Pancreas (tissue), 10 donors: Measurements from ENCODE around the gene MRM3. TPM values are rescaled to one million over a fixed set of nuclear protein-coding genes. Genes with fewer than 3 reads are reported as not detected.
"Not testable (repeated sequence)": the region's sequence is repeated elsewhere in the genome, so short reads cannot be mapped to it uniquely, and the experiment has no call there.

Experiments
- ATAC-seq, 4 donors: fragments of 200-7000 bp; cut with Tn5 transposase; one replicate each; pipeline versions ENCODE4 v1.8.0 to v1.9.1; 2020; ENCODE audit warnings: mild to moderate bottlenecking in 4 of 4, moderate library complexity in 4 of 4
- DNase-seq, 6 donors: peaks; one replicate each; pipeline ENCODE4 v3.0.0-alpha.2; 2020
- FAIRE-seq: peaks from 2 replicates; lab custom pipeline; 2012; peaks lifted over from hg19 to GRCh38; lab: Jason Lieb, UNC
- H3K27ac ChIP-seq, 4 donors: fragments of 200-600 bp; sonication (generic); 1 replicate in 3 of 4; 2 replicates in 1 of 4; pipeline versions ENCODE4 v1.5.0 to v1.8.0; 2020
- H3K27me3 ChIP-seq, 4 donors: fragments of 200-600 bp; one replicate each; pipeline ENCODE4 v1.8.0; 2021
- H3K36me3 ChIP-seq, 3 donors: fragments of 200-600 bp; sonication (generic) in 1 of 3; one replicate each; pipeline versions ENCODE4 v1.5.0 to v1.8.0; 2020 to 2021
- H3K4me1 ChIP-seq, 3 donors: fragments of 200-600 bp; one replicate each; pipeline ENCODE4 v1.8.0; 2021
- H3K4me3 ChIP-seq, 4 donors: fragments of 200-600 bp; sonication (generic) in 2 of 4; one replicate each; pipeline versions ENCODE4 v1.5.0 to v1.8.0; 2020 to 2021
- H3K9me3 ChIP-seq, 4 donors: fragments of 200-600 bp; one replicate each; pipeline ENCODE4 v1.8.0; 2021
- CTCF ChIP-seq, 4 donors: fragments of 200-600 bp; sonication (generic) in 3 of 4; IDR thresholded peaks; one replicate each; pipeline versions ENCODE4 v1.5.0 to v1.8.0; 2021; ENCODE audit warnings: antibody characterized with exemption in 4 of 4
- WGBS, 2 donors: extraction: QIAGEN DNeasy Blood & Tissue Kit; methylation state at CpG; one replicate each; pipeline ENCODE4 v1.1.7; 2013; 5-methylcytosine and 5-hydroxymethylcytosine counted together
- intact Hi-C, 3 donors: fragments of 100-400 bp; cut with DNase I; formaldehyde crosslinking; loops; one replicate each; pipeline versions ENCODE4 v1.11.1 to v1.14.2; 2022
- polyA plus RNA-seq, 2 donors: library from polyadenylated mRNA; stranded (reverse); fragments of 200-250 nt; gene quantifications; one replicate each; pipeline ENCODE4 v1.2.3, GENCODE V29; 2013
- total RNA-seq, 6 donors: library from RNA; stranded (reverse); fragmentation: NEBNext Ultra II Directional in 4 of 6; extraction: Animal tissue kit (Norgen Biotek cat#: 25700) in 4 of 6; gene quantifications; one replicate each; pipeline versions ENCODE4 v1.2.1 to v1.2.4, GENCODE V29; 2021 to 2023
- donor health status: healthy with polysubstance abuse.
- donor health status: DM: no; HTN: no; CAD: no; lungs with moderate emphysema.
- donor health status: DM: no; HTN: no; CAD: no.
- donor health status: control.
- donor health status: control.
- donor health status: Bipolar disorder and iron deficiency.
- donor health status: DM: yes; HTN: yes; CAD: no.
- donor health status: DM: no; HTN: no; CAD: no.
- donor health status: DM: no; HTN: no; CAD: no.
- donor health status: DM: yes; HTN: yes; CAD: no.

MRM3 gene
- total and polyA plus RNA-seq, 8 donors: 11.3 to 19.1 (median 13.9) TPM

- no peaks in the 10 kb centered on the region for H3K36me3 ChIP-seq
- H3K9me3 ChIP-seq: no peaks in the 10 kb centered on the region
- no peak for ATAC-seq
- no peak for TF ChIP-seq CTCF (IDR thresholded peaks at IDR 0.05)
- no peak for DNase-seq
- no peak overlapping the region for H3K27ac ChIP-seq
- intact Hi-C loops: no loop called here
- no peak overlapping the region for H3K4me3 ChIP-seq
- no peak for FAIRE-seq
- WGBS, 2 donors: 86 to 92% methylated on average over 6 to 7 of the region's 7 CpGs
- no peaks in the 10 kb centered on the region for H3K4me1 ChIP-seq
- H3K27me3 ChIP-seq: no peaks in the 10 kb centered on the region
These were observed 48.8 kb downstream of the MRM3 start for GRCh38 chr17:830950-831349.

- 70 to 79% methylated on average over 6 of the region's 6 CpGs for WGBS, 2 donors
- TF ChIP-seq CTCF (IDR thresholded peaks at IDR 0.05): no peak
- no peak for ATAC-seq
- no peak for FAIRE-seq
- no peak overlapping the region for H3K27ac ChIP-seq
- intact Hi-C loops: no loop called here
- H3K4me1 ChIP-seq: no peaks in the 10 kb centered on the region
- no peak for DNase-seq
- no peak overlapping the region for H3K4me3 ChIP-seq
- no peaks in the 10 kb centered on the region for H3K36me3 ChIP-seq
- H3K27me3 ChIP-seq: no peaks in the 10 kb centered on the region
- H3K9me3 ChIP-seq: no peaks in the 10 kb centered on the region
These were observed 52.0 kb downstream of the MRM3 start for GRCh38 chr17:834136-834535.

GRCh38 chr17:835263-835662 is 53.1 kb downstream of the MRM3 start:
- no peak overlapping the region for H3K4me3 ChIP-seq
- DNase-seq (no peak), ATAC-seq (peak in 2 of 4 donors; percentile 45 to 50), FAIRE-seq (no peak)
- no peaks in the 10 kb centered on the region for H3K36me3 ChIP-seq
- H3K27ac ChIP-seq: no peak overlapping the region
- H3K9me3 ChIP-seq: no peaks in the 10 kb centered on the region
- no peaks in the 10 kb centered on the region for H3K27me3 ChIP-seq
- no peak for TF ChIP-seq CTCF (IDR thresholded peaks at IDR 0.05)
- intact Hi-C loops: no loop called here
- 66 to 86% methylated on average over 9 of the region's 9 CpGs for WGBS, 2 donors
- H3K4me1 ChIP-seq: no peaks in the 10 kb centered on the region

- DNase-seq, H3K27ac ChIP-seq, H3K4me3 ChIP-seq, ATAC-seq, H3K9me3 ChIP-seq, H3K27me3 ChIP-seq, H3K36me3 ChIP-seq, H3K4me1 ChIP-seq, intact Hi-C loops, FAIRE-seq: not testable (repeated sequence)
- 92 to 93% methylated on average over 2 to 11 of the region's 27 CpGs for WGBS, 2 donors
These were observed 53.6 kb downstream of the MRM3 start for GRCh38 chr17:835721-836120.

GRCh38 chr17:836151-836550 is 54.0 kb downstream of the MRM3 start:
- DNase-seq (no peak), FAIRE-seq (no peak), ATAC-seq (peak in 1 of 4 donors; percentile 20)
- no peaks in the 10 kb centered on the region for H3K9me3 ChIP-seq
- WGBS, 2 donors: 88 to 89% methylated on average over 9 of the region's 9 CpGs
- no peaks in the 10 kb centered on the region for H3K27me3 ChIP-seq
- H3K36me3 ChIP-seq: no peaks in the 10 kb centered on the region
- H3K27ac ChIP-seq: no peak overlapping the region
- H3K4me1 ChIP-seq: no peaks in the 10 kb centered on the region
- no peak overlapping the region for H3K4me3 ChIP-seq
- no peak for TF ChIP-seq CTCF (IDR thresholded peaks at IDR 0.05)
- intact Hi-C loops: no loop called here
